WTC11 (cell line): ENCODE results near the gene RNPS1. TPM values are rescaled to one million over a fixed set of nuclear protein-coding genes. Genes with fewer than 3 reads are reported as not detected.

Experiments used
- ATAC-seq: fragments of 200-7000 bp; cut with Tn5 transposase; 2 replicates; pipeline ENCODE4 v1.10.0; 2021; ENCODE audit warnings: mild to moderate bottlenecking, moderate library complexity
- CTCF ChIA-PET: fragments of 300-600 bp; sonication (Branson Sonifier 250); formaldehyde crosslinking; loops from one replicate; lab custom pipeline; 2021; ENCODE audit warnings: antibody characterized with exemption; lab: Charles Lee
- POLR2A ChIA-PET: fragments of 350-600 bp; sonication (Branson Sonifier 250); formaldehyde crosslinking; loops from one replicate; lab custom pipeline; 2021; ENCODE audit warnings: antibody characterized with exemption; lab: Charles Lee
- DNase-seq: peaks from one replicate; pipeline ENCODE4 v3.0.0; 2021; ENCODE audit warnings: low spot score
- H3K27ac Mint-ChIP-seq: 2 replicates; pipeline ENCODE4 v1.8.0; 2021; ENCODE audit warnings: mixed read lengths
- H3K27me3 Mint-ChIP-seq: 2 replicates; pipeline ENCODE4 v1.8.0; 2021; ENCODE audit warnings: low read depth, mild to moderate bottlenecking, moderate library complexity, mixed read lengths
- H3K36me3 Mint-ChIP-seq: 2 replicates; pipeline ENCODE4 v1.8.0; 2021; ENCODE audit warnings: mixed read lengths
- H3K4me1 Mint-ChIP-seq: 2 replicates; pipeline ENCODE4 v1.8.0; 2022; ENCODE audit warnings: mixed read lengths
- H3K4me3 Mint-ChIP-seq: 2 replicates; pipeline ENCODE4 v1.8.0; 2021; ENCODE audit warnings: mild to moderate bottlenecking, moderate library complexity, mixed read lengths
- H3K9me3 Mint-ChIP-seq: 2 replicates; pipeline ENCODE4 v1.8.0; 2021; ENCODE audit warnings: mixed read lengths
- CREB1 ChIP-seq: sonication (generic); formaldehyde crosslinking; IDR thresholded peaks from 2 replicates; pipeline ENCODE4 v1.8.0; 2023; ENCODE audit warnings: mild to moderate bottlenecking, missing genetic modification reagents
- CTCF ChIP-seq: fragments of 200-600 bp; IDR thresholded peaks from 2 replicates; pipeline ENCODE4 v1.8.0; 2022; ENCODE audit warnings: antibody characterized with exemption
- E2F5 ChIP-seq: sonication (generic); formaldehyde crosslinking; IDR thresholded peaks from 2 replicates; pipeline ENCODE4 v1.8.1; 2022; ENCODE audit warnings: mild to moderate bottlenecking, moderate library complexity, missing genetic modification reagents
- EMX1 ChIP-seq: fragments of 250-450 bp; sonication (Bioruptor Pico); IDR thresholded peaks from 2 replicates; pipeline ENCODE4 v1.8.0; 2021; ENCODE audit warnings: mild to moderate bottlenecking
- ESRRA ChIP-seq: sonication (generic); formaldehyde crosslinking; IDR thresholded peaks from 2 replicates; pipeline ENCODE4 v1.8.1; 2022; ENCODE audit warnings: mild to moderate bottlenecking, missing genetic modification reagents, borderline replicate concordance
- GTF2I ChIP-seq: fragments of 250-450 bp; sonication (Bioruptor Pico); conservative IDR thresholded peaks from 2 replicates; pipeline ENCODE4 v1.4.0; 2021; ENCODE audit warnings: mild to moderate bottlenecking
- NFATC4 ChIP-seq: fragments of 250-450 bp; sonication (Bioruptor Pico); IDR thresholded peaks from 2 replicates; pipeline ENCODE4 v1.9.0; 2021; ENCODE audit warnings: mild to moderate bottlenecking
- PREB ChIP-seq: sonication (generic); formaldehyde crosslinking; IDR thresholded peaks from 2 replicates; pipeline ENCODE4 v1.8.1; 2022; ENCODE audit warnings: mild to moderate bottlenecking, missing genetic modification reagents, moderate library complexity, borderline replicate concordance
- TCF7 ChIP-seq: sonication (generic); formaldehyde crosslinking; IDR thresholded peaks from 2 replicates; pipeline ENCODE4 v1.8.0; 2022; ENCODE audit warnings: mild to moderate bottlenecking, low read depth, missing genetic modification reagents, moderate library complexity
- TEAD1 ChIP-seq: sonication (generic); formaldehyde crosslinking; IDR thresholded peaks from 2 replicates; pipeline ENCODE4 v1.8.0; 2022; ENCODE audit warnings: mild to moderate bottlenecking, missing genetic modification reagents
- USF2 ChIP-seq: sonication (generic); formaldehyde crosslinking; IDR thresholded peaks from 2 replicates; pipeline ENCODE4 v1.8.1; 2023; ENCODE audit warnings: mild to moderate bottlenecking, missing genetic modification reagents, moderate library complexity
- ZMAT4 ChIP-seq: fragments of 250-450 bp; sonication (Bioruptor Pico); IDR thresholded peaks from 2 replicates; pipeline ENCODE4 v1.9.0; 2021; ENCODE audit warnings: mild to moderate bottlenecking
- ZNF263 ChIP-seq: sonication (generic); formaldehyde crosslinking; IDR thresholded peaks from 2 replicates; pipeline ENCODE4 v1.8.1; 2022; ENCODE audit warnings: low read depth, mild to moderate bottlenecking, moderate library complexity, missing genetic modification reagents
- ZNF416 ChIP-seq: fragments of 250-450 bp; sonication (Bioruptor Pico); IDR thresholded peaks from 2 replicates; pipeline ENCODE4 v1.9.0; 2021; ENCODE audit warnings: mild to moderate bottlenecking, inconsistent platforms
- ZNF425 ChIP-seq: fragments of 250-450 bp; sonication (Bioruptor Pico); conservative IDR thresholded peaks from 2 replicates; pipeline ENCODE4 v1.9.0; 2021; ENCODE audit warnings: mild to moderate bottlenecking
- ZNF512 ChIP-seq: sonication (generic); formaldehyde crosslinking; IDR thresholded peaks from 2 replicates; pipeline ENCODE4 v1.8.1; 2022; ENCODE audit warnings: missing genetic modification reagents, borderline replicate concordance
- total RNA-seq: library from RNA; stranded (reverse); gene quantifications from 3 replicates; pipeline ENCODE4 v1.2.3, GENCODE V29; 2021

The RNPS1 gene
- total RNA-seq, 1 experiment from 2014 or later = 331 TPM

GRCh38 chr16:2229632-2230250 lies 38.2 kb downstream of the RNPS1 start (continued):
- TF ChIP-seq CTCF = no peak
- TF ChIP-seq, all 79 proteins: peak for 0

- no peaks in the 10 kb centered on the region for H3K27me3 Mint-ChIP-seq
- H3K27ac Mint-ChIP-seq = no peak overlapping the region
- DNase-seq (no peak), ATAC-seq (no peak)
- H3K4me3 Mint-ChIP-seq = no peak overlapping the region
- TF ChIP-seq TCF7 (CRISPR knock-in tag) (no peak), TEAD1 (CRISPR knock-in tag) (no peak), ZMAT4 (CRISPR knock-in tag) (no peak), GTF2I (no peak), EMX1 (CRISPR knock-in tag) (no peak), ZNF512 (CRISPR knock-in tag) (no peak), NFATC4 (CRISPR knock-in tag) (no peak), E2F5 (no peak), ESRRA (CRISPR knock-in tag) (no peak), ZNF416 (CRISPR knock-in tag) (no peak), USF2 (CRISPR knock-in tag) (no peak), ZNF425 (CRISPR knock-in tag) (no peak), CREB1 (CRISPR knock-in tag) (no peak), ZNF263 (CRISPR knock-in tag) (no peak), PREB (CRISPR knock-in tag) (no peak)
- peaks cover 3% of the 10 kb centered on the region; the same call in 1 of the 2 replicates for H3K4me1 Mint-ChIP-seq
- CTCF ChIA-PET = interaction anchor here (1.1 kb wide), 1 partner anchor 34 kb away, joined by 4 read pairs; no protein-coding TSS in a partner anchor
- H3K9me3 Mint-ChIP-seq = no peaks in the 10 kb centered on the region
- H3K36me3 Mint-ChIP-seq = peaks cover 3% of the 10 kb centered on the region; the same call in 1 of the 2 replicates
- POLR2A ChIA-PET = no interaction called here
Measured at GRCh38 chr16:2229091-2229490, 38.8 kb downstream of the RNPS1 start.
